AG09309 (cell line): ENCODE measurements around the gene MBD4.

Experiments
- DNase-seq: peaks from one replicate; pipeline ENCODE4 v3.0.0-alpha.2; 2010; ENCODE audit warnings: low read depth
- H3K4me3 ChIP-seq: 2 replicates; pipeline ENCODE4 v1.5.1; 2011; ENCODE audit warnings: mild to moderate bottlenecking, low read depth, low read length, moderate library complexity; ENCODE audit not compliant: control insufficient read depth
- TF ChIP-seq, protein P1 (sequence below): IDR thresholded peaks from 2 replicates; pipeline ENCODE4 v1.5.1; 2011; ENCODE audit warnings: mild to moderate bottlenecking, low read depth, low read length, inconsistent platforms; ENCODE audit not compliant: insufficient read depth, control insufficient read depth; ENCODE audit errors: missing control alignments

The MBD4 gene

DNA sequence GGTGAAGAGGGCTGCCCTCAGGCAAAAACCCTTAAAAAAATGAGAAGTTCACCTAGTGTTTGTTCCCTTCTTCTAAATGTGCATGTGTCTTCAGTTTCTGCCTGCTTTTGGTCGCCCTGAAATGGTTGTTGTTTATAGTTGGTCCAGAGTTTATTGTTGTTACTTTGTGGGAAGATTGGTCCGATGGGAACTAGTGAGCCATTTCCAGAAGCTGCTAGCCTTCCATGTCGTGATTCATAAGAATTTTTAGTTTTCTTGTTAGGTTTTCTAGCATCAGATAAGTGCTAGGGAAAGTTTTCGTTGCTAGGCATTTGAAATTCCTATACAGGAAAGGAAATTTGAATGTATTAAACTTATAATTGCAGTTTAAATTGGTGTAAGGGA, 34.0 kb upstream of the MBD4 start:
- TF ChIP-seq, protein P1, sequence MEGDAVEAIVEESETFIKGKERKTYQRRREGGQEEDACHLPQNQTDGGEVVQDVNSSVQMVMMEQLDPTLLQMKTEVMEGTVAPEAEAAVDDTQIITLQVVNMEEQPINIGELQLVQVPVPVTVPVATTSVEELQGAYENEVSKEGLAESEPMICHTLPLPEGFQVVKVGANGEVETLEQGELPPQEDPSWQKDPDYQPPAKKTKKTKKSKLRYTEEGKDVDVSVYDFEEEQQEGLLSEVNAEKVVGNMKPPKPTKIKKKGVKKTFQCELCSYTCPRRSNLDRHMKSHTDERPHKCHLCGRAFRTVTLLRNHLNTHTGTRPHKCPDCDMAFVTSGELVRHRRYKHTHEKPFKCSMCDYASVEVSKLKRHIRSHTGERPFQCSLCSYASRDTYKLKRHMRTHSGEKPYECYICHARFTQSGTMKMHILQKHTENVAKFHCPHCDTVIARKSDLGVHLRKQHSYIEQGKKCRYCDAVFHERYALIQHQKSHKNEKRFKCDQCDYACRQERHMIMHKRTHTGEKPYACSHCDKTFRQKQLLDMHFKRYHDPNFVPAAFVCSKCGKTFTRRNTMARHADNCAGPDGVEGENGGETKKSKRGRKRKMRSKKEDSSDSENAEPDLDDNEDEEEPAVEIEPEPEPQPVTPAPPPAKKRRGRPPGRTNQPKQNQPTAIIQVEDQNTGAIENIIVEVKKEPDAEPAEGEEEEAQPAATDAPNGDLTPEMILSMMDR = no peak
- no peak for DNase-seq
- no peak overlapping the region for H3K4me3 ChIP-seq

DNA sequence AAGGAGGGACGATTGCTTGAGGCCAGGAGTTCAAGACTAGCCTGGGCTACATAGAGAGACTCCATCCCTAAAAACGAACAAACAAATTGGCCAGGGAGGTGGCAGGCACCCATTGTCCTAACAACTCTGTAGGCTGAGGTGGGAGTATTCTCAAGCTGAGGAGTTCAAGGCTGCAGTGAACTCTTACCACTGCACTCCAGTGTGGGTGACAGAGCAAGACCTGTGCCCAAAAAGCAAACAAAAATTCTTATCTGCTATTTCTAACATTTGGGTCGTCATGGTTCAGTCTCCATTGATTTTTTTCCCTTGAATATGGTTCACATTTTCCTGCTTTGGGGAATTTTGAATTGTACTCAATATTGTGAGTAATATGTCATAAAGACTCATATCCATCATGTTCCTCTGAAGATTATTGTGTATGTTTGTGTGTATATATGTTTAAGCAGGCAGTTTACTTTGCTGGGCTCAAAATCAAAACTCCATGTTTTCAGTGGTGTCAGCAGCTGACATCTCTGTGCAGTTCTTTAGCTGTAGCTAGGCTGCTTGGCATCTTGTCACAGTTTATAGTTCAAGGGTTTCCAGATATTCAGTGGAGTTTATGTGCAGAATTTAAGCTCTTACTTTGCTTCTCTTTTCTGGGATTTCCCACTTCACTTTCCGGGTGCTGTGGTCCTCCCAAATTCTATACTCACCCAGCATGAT, 33.5 kb upstream of the MBD4 start:
- no peak overlapping the region for H3K4me3 ChIP-seq
- TF ChIP-seq, protein P1 = no peak
- DNase-seq = no peak

DNA sequence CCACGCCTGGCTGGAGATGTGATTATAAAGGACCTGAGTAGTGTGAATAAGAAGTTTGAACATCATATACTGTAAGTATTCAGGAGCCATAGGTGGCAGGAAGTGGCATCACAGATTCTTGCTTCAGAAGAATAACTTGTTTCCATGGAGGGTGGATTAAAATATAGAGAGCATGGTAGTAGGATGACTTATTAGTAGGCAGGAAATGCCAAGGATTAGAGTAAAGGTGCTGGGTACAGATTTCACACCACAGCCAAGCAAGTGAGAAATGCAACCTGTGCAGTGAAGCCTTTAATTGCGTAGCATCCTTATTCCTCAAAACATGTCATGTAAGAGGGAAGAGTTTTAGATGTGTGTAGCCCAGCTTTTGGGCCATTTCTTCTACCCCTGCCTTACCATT, 31.1 kb upstream of the MBD4 start:
- H3K4me3 ChIP-seq = no peak overlapping the region
- TF ChIP-seq, protein P1 = no peak
- no peak for DNase-seq

DNA sequence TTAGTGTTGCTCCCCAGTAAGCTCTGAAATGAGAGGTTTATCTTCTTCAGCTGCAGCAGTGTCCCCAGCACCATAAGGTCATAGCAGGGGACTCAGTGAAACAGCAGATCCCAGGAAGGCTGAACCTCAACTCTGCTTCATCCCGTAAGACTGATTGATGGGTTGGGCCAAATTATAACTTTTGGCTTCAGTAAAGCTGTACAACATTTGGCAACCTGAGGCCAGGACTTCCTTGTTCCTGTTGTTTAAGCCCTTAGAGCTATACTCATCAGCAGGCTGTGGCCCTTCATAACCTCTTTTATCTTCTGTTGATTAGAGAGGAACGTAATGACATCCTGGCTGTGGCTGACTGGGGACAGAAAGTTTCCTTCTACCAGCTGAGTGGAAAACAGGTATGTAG, 29.3 kb upstream of the MBD4 start:
- DNase-seq = no peak
- TF ChIP-seq, protein P1 = no peak
- no peak overlapping the region for H3K4me3 ChIP-seq

DNA sequence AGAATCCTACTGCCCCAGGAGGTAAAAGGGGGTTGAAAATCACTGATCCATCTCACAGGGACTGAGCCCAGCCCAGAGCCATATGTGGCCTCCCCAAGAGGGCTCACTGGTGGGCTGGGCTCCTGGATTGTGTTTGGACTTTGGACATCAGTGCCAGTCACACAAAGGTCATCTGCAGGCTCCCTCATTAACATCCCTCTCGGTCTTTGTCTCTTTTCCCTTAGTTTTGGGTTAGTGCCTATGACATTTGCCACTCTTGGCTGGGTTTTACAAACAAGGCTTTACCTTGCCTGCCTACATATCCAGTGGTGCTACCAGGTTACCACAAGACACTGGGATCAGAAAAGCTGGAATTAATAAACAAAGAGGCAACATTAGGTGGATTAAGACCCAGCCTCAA, 28.2 kb upstream of the MBD4 start:
- no peak overlapping the region for H3K4me3 ChIP-seq

DNA sequence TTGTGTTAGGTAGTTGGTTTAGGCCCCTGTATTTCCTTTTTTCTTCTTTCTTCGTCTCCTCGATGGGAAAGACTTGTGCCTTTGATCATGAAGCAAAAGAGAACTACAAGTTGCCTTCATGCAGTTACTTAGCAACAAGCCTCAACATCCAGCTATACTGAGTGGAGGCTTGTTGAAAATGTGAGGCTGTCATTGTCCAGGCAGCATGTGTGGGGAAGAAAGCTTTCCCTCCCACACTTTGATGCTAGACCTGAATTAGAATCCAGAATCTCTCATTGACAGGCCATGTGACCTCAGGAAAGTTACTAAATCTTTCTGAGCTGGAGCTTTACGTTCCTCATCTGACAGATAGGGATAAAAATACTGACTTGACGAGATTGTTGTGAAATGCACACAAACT, 24.0 kb upstream of the MBD4 start:
- no peak for DNase-seq
- no peak overlapping the region for H3K4me3 ChIP-seq
- TF ChIP-seq, protein P1 = no peak

More for the DNA sequence above, 28.2 kb upstream of the MBD4 start:
- DNase-seq = no peak
- TF ChIP-seq, protein P1 = no peak

DNA sequence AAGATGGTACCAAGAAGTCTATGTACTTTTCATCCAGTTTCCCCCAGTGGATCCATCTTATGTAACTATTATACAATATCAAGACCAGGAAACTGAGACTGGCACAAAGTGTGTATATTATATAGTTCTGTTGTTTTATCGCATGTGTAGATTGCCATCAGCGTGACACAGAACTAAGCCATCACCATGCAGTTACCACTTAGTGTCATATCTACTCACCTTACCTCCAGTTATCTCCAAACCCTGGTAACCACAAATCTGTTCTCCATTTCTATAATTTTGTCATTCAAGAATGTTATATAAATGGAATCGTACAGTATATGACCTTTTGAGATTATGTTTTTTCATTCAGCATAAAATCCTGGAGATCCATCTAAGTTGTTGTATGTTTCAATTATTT, 23.3 kb upstream of the MBD4 start:
- no peak for DNase-seq
- TF ChIP-seq, protein P1 = no peak
- no peak overlapping the region for H3K4me3 ChIP-seq
